Upper lobe of left lung (tissue), 6 donors: ENCODE results near the gene MEIOB. TPM values are rescaled to one million over a fixed set of nuclear protein-coding genes. Genes with fewer than 3 reads are reported as not detected.

Experiments
- ATAC-seq, 2 donors: fragments of 200-7000 bp; cut with Tn5 transposase; one replicate each; pipeline ENCODE4 v1.9.1; 2022; ENCODE audit warnings: mild to moderate bottlenecking in 2 of 2, moderate library complexity in 2 of 2; ENCODE audit not compliant: low FRiP score in 2 of 2
- DNase-seq, 2 donors: peaks; one replicate each; pipeline ENCODE4 v3.0.0-alpha.2; 2019 to 2020
- H3K27ac ChIP-seq, 4 donors: fragments of 200-600 bp; sonication (generic); one replicate each; pipeline ENCODE4 v1.5.1; 2016 to 2019
- H3K27me3 ChIP-seq, 4 donors: fragments of 200-600 bp; sonication (generic); one replicate each; pipeline ENCODE4 v1.5.1; 2017 to 2019
- H3K36me3 ChIP-seq, 4 donors: fragments of 200-600 bp; sonication (generic); one replicate each; pipeline ENCODE4 v1.5.1; 2016 to 2019
- H3K4me1 ChIP-seq, 4 donors: fragments of 200-600 bp; sonication (generic); one replicate each; pipeline ENCODE4 v1.5.1; 2018 to 2019
- H3K4me3 ChIP-seq, 4 donors: fragments of 200-600 bp; sonication (generic); one replicate each; pipeline ENCODE4 v1.5.1; 2017 to 2019; ENCODE audit warnings: mild to moderate bottlenecking in 2 of 4, moderate library complexity in 1 of 4
- H3K9me3 ChIP-seq, 4 donors: fragments of 200-600 bp; sonication (generic); one replicate each; pipeline ENCODE4 v1.5.1; 2018 to 2019
- CTCF ChIP-seq, 6 experiments: fragments of 450-650 bp in 4 of 6; fragments of 200-600 bp in 2 of 6; sonication (generic) in 2 of 6; IDR thresholded peaks; one replicate each; pipeline ENCODE4 v1.5.1; 2016 to 2019; ENCODE audit warnings: antibody characterized with exemption in 6 of 6
- EP300 ChIP-seq, 4 donors: sonication (generic); formaldehyde crosslinking; IDR thresholded peaks; one replicate each; pipeline ENCODE4 v1.5.1; 2017; ENCODE audit warnings: antibody characterized with exemption in 4 of 4, control low read depth in 2 of 4
- POLR2A ChIP-seq, 4 donors: fragments of 450-650 bp; IDR thresholded peaks; one replicate each; pipeline ENCODE4 v1.5.1; 2016 to 2017; ENCODE audit warnings: antibody characterized with exemption in 4 of 4, mild to moderate bottlenecking in 2 of 4
- POLR2AphosphoS5 ChIP-seq, 2 donors: sonication (generic); formaldehyde crosslinking; IDR thresholded peaks; one replicate each; pipeline ENCODE4 v1.5.1; 2017; ENCODE audit warnings: antibody characterized with exemption in 2 of 2
- WGBS, 2 donors: methylation state at CpG; one replicate each; pipeline ENCODE4 v1.1.5; 2017 to 2018; 5-methylcytosine and 5-hydroxymethylcytosine counted together
- total RNA-seq, 6 donors: library from RNA; depleted of rRNA in 4 of 6; stranded (reverse); fragments of >200 nt in 4 of 6; gene quantifications; one replicate each; pipeline versions ENCODE4 v1.1.0 to v1.2.1, GENCODE V29; 2016 to 2021
- donor health status: DM: no; HTN: no; CAD: no; lungs with moderate emphysema.
- donor health status: DM: no; HTN: yes; CAD: no; lungs with severe emphysema.

Gene MEIOB
- total RNA-seq, 6 donors from 2014 or later, result 0.54 TPM; not detected in 5

- DNase-seq (no peak), ATAC-seq (no peak)
- WGBS, 2 donors, result 75 to 83% methylated on average over 5 of the region's 5 CpGs
- H3K36me3 ChIP-seq, result peaks cover 0 to 3% (median 0%) of the 10 kb centered on the region in 4 donors
- no peaks in the 10 kb centered on the region for H3K9me3 ChIP-seq
- no peak overlapping the region for H3K4me3 ChIP-seq
- H3K4me1 ChIP-seq, result peaks cover 2 to 6% (median 3%) of the 10 kb centered on the region in 4 donors
- no peak overlapping the region for H3K27ac ChIP-seq
- no peaks in the 10 kb centered on the region for H3K27me3 ChIP-seq
- TF ChIP-seq POLR2A (IDR thresholded peaks at IDR 0.05) (no peak), POLR2AphosphoS5 (IDR thresholded peaks at IDR 0.05) (no peak), CTCF (IDR thresholded peaks at IDR 0.05) (no peak), EP300 (IDR thresholded peaks at IDR 0.05) (no peak)
Observed at GRCh38 chr16:1834096-1834495, 37.9 kb downstream of the MEIOB start.

GRCh38 chr16:1832838-1833454, 39.0 kb downstream of the MEIOB start:
- TF ChIP-seq EP300 (IDR thresholded peaks at IDR 0.05), result no peak
- no peak for TF ChIP-seq CTCF (IDR thresholded peaks at IDR 0.05)
- TF ChIP-seq POLR2A (IDR thresholded peaks at IDR 0.05), result no peak
- no peak for TF ChIP-seq POLR2AphosphoS5 (IDR thresholded peaks at IDR 0.05)

GRCh38 chr16:1831186-1832075, 40.5 kb downstream of the MEIOB start:
- Histone ChIP-seq H3K4me3 (no peak overlapping the region), H3K27me3 (no peaks in the 10 kb centered on the region), H3K36me3 (peaks cover 0 to 3% (median 0%) of the 10 kb centered on the region in 4 donors), H3K9me3 (no peaks in the 10 kb centered on the region), H3K27ac (no peak overlapping the region), H3K4me1 (peaks cover 12 to 26% (median 19%) of the 10 kb centered on the region in 4 donors)
- DNase-seq, result no peak
- TF ChIP-seq CTCF (IDR thresholded peaks at IDR 0.05) (no peak), POLR2A (IDR thresholded peaks at IDR 0.05) (no peak), POLR2AphosphoS5 (IDR thresholded peaks at IDR 0.05) (no peak), EP300 (IDR thresholded peaks at IDR 0.05) (no peak)
- WGBS, 2 donors, result 88 to 92% methylated on average over 19 of the region's 19 CpGs
- no peak for ATAC-seq

More at GRCh38 chr16:1832838-1833454, 39.0 kb downstream of the MEIOB start:
- H3K4me3 ChIP-seq, result no peak overlapping the region
- H3K9me3 ChIP-seq, result no peaks in the 10 kb centered on the region
- H3K27ac ChIP-seq, result no peak overlapping the region
- ATAC-seq, result no peak
- H3K36me3 ChIP-seq, result peaks cover 0 to 3% (median 0%) of the 10 kb centered on the region in 4 donors
- no peaks in the 10 kb centered on the region for H3K27me3 ChIP-seq
- no peak for DNase-seq
- 70 to 79% methylated on average over 9 of the region's 9 CpGs for WGBS, 2 donors
- H3K4me1 ChIP-seq, result peaks cover 12 to 17% (median 14%) of the 10 kb centered on the region in 4 donors

- Histone ChIP-seq H3K36me3 (peaks cover 0 to 3% (median 0%) of the 10 kb centered on the region in 4 donors), H3K4me3 (no peak overlapping the region), H3K4me1 (peaks cover 19 to 37% (median 24%) of the 10 kb centered on the region in 4 donors), H3K27me3 (no peaks in the 10 kb centered on the region), H3K27ac (no peak overlapping the region), H3K9me3 (no peaks in the 10 kb centered on the region)
- ATAC-seq (no peak), DNase-seq (no peak)
- 53 to 69% methylated on average over 3 of the region's 3 CpGs for WGBS, 2 donors
- TF ChIP-seq EP300 (IDR thresholded peaks at IDR 0.05) (no peak), POLR2A (IDR thresholded peaks at IDR 0.05) (no peak), POLR2AphosphoS5 (IDR thresholded peaks at IDR 0.05) (no peak), CTCF (IDR thresholded peaks at IDR 0.05) (no peak)
Observed at GRCh38 chr16:1830213-1830612, 41.8 kb downstream of the MEIOB start.
